Osteoblast (primary cell): ENCODE measurements around the gene TMEM106C. TPM values are rescaled to one million over a fixed set of nuclear protein-coding genes. Genes with fewer than 3 reads are reported as not detected.

ENCODE experiments used
- DNase-seq: peaks from one replicate; pipeline ENCODE4 v3.0.0; 2011; ENCODE audit warnings: low spot score, mixed read lengths; ENCODE audit not compliant: insufficient read length; ENCODE audit errors: missing footprints
- H2AFZ ChIP-seq: 2 replicates; pipeline ENCODE4 v1.6.0; 2011; ENCODE audit warnings: mild to moderate bottlenecking, low read length
- H3K27ac ChIP-seq: 2 replicates; pipeline ENCODE4 v1.5.1; 2011; ENCODE audit warnings: mild to moderate bottlenecking, low read depth, low read length, moderate library complexity
- H3K27me3 ChIP-seq: 2 replicates; pipeline ENCODE4 v1.6.0; 2012; ENCODE audit warnings: mild to moderate bottlenecking, control low read depth, inconsistent platforms, low read length, moderate library complexity; ENCODE audit not compliant: insufficient read depth
- H3K36me3 ChIP-seq: 2 replicates; pipeline ENCODE4 v1.5.1; 2011; ENCODE audit warnings: mild to moderate bottlenecking, low read length, control low read depth, moderate library complexity; ENCODE audit not compliant: insufficient read depth
- H3K4me1 ChIP-seq: 2 replicates; pipeline ENCODE4 v1.5.1; 2011; ENCODE audit warnings: mild to moderate bottlenecking, low read length, control low read depth, moderate library complexity; ENCODE audit not compliant: insufficient read depth
- H3K4me2 ChIP-seq: 2 replicates; pipeline ENCODE4 v1.6.0; 2011; ENCODE audit warnings: mild to moderate bottlenecking, low read length; ENCODE audit not compliant: insufficient read depth
- H3K4me3 ChIP-seq: fragments of 200-600 bp; sonication (generic); 3 replicates; pipeline ENCODE4 v1.5.1; 2012; ENCODE audit warnings: mild to moderate bottlenecking, low read length, inconsistent platforms; ENCODE audit not compliant: insufficient read depth
- H3K79me2 ChIP-seq: 2 replicates; pipeline ENCODE4 v1.6.0; 2012; ENCODE audit warnings: mild to moderate bottlenecking, low read length, control low read depth, inconsistent platforms; ENCODE audit not compliant: insufficient read depth
- H3K9me3 ChIP-seq: 2 replicates; pipeline ENCODE4 v1.5.1; 2011; ENCODE audit warnings: low read depth, low read length, control low read depth
- H4K20me1 ChIP-seq: 2 replicates; pipeline ENCODE4 v1.6.0; 2012; ENCODE audit warnings: mild to moderate bottlenecking, low read length, control low read depth; ENCODE audit not compliant: insufficient read depth
- CTCF ChIP-seq: IDR thresholded peaks from 2 replicates; pipeline ENCODE4 v1.5.1; 2011; ENCODE audit warnings: mild to moderate bottlenecking, low read depth, low read length, moderate library complexity; ENCODE audit errors: extremely low read depth
- total RNA-seq: library from RNA; depleted of rRNA; stranded (reverse); fragments of >200 nt; gene quantifications from 2 replicates; pipeline ENCODE4 v1.2.3, GENCODE V29; 2012

TMEM106C gene
- total RNA-seq, 1 donor = 57.5 TPM

- no peak overlapping the region for H3K4me3 ChIP-seq
- H4K20me1 ChIP-seq = no peaks in the 10 kb centered on the region
- no peaks in the 10 kb centered on the region for H3K9me3 ChIP-seq
- H3K4me2 ChIP-seq = no peak overlapping the region
- H3K79me2 ChIP-seq = no peaks in the 10 kb centered on the region
- no peak for TF ChIP-seq CTCF
- H3K27me3 ChIP-seq = no peaks in the 10 kb centered on the region
- peaks cover under 1% of the 10 kb centered on the region for H3K4me1 ChIP-seq
- no peak overlapping the region for H2AFZ ChIP-seq
- no peak overlapping the region for H3K27ac ChIP-seq
- H3K36me3 ChIP-seq = no peaks in the 10 kb centered on the region
- DNase-seq = no peak
These were observed 9.5 kb downstream of the TMEM106C start for GRCh38 chr12:47972895-47973294.

GRCh38 chr12:47973870-47974269 lies 10.5 kb downstream of the TMEM106C start:
- Histone ChIP-seq H3K4me2 (no peak overlapping the region), H4K20me1 (no peaks in the 10 kb centered on the region), H3K9me3 (no peaks in the 10 kb centered on the region), H3K27ac (no peak overlapping the region), H3K36me3 (no peaks in the 10 kb centered on the region), H3K79me2 (no peaks in the 10 kb centered on the region), H3K27me3 (no peaks in the 10 kb centered on the region), H3K4me1 (no peaks in the 10 kb centered on the region), H3K4me3 (no peak overlapping the region), H2AFZ (no peak overlapping the region)
- no peak for TF ChIP-seq CTCF
- no peak for DNase-seq

GRCh38 chr12:47975036-47975620 lies 11.7 kb downstream of the TMEM106C start:
- Histone ChIP-seq H3K4me1 (no peaks in the 10 kb centered on the region), H3K4me3 (no peak overlapping the region), H2AFZ (no peak overlapping the region), H3K9me3 (no peaks in the 10 kb centered on the region), H3K27ac (no peak overlapping the region), H3K36me3 (no peaks in the 10 kb centered on the region), H4K20me1 (no peaks in the 10 kb centered on the region), H3K4me2 (no peak overlapping the region), H3K79me2 (no peaks in the 10 kb centered on the region), H3K27me3 (no peaks in the 10 kb centered on the region)
- no peak for TF ChIP-seq CTCF
- no peak for DNase-seq

GRCh38 chr12:47975816-47976215 lies 12.4 kb downstream of the TMEM106C start:
- Histone ChIP-seq H3K4me3 (no peak overlapping the region), H3K4me2 (no peak overlapping the region), H3K9me3 (no peaks in the 10 kb centered on the region), H2AFZ (no peak overlapping the region), H3K4me1 (no peaks in the 10 kb centered on the region), H3K36me3 (no peaks in the 10 kb centered on the region), H3K79me2 (no peaks in the 10 kb centered on the region), H3K27ac (no peak overlapping the region), H4K20me1 (no peaks in the 10 kb centered on the region), H3K27me3 (no peaks in the 10 kb centered on the region)
- no peak for TF ChIP-seq CTCF
- no peak for DNase-seq
